IPS-15b (cell line): ENCODE data around the gene LGALS7B.

Experiments used
- H3K27me3 ChIP-seq: one replicate; pipeline ENCODE4 v1.6.1; 2013; ENCODE audit warnings: low read length; ENCODE audit not compliant: control insufficient read depth, insufficient read depth
- H3K36me3 ChIP-seq: one replicate; pipeline ENCODE4 v1.6.1; 2013; ENCODE audit warnings: low read length; ENCODE audit not compliant: control insufficient read depth, insufficient read depth
- H3K4me1 ChIP-seq: one replicate; pipeline ENCODE4 v1.6.1; 2013; ENCODE audit warnings: mild to moderate bottlenecking, low read length; ENCODE audit not compliant: control insufficient read depth, insufficient read depth
- H3K4me3 ChIP-seq: one replicate; pipeline ENCODE4 v1.5.1; 2013; ENCODE audit warnings: low read depth, low read length
- H3K9ac ChIP-seq: one replicate; pipeline ENCODE4 v1.6.1; 2013; ENCODE audit warnings: low read depth, mild to moderate bottlenecking, low read length
- H3K9me3 ChIP-seq: one replicate; pipeline ENCODE4 v1.6.1; 2013; ENCODE audit warnings: mild to moderate bottlenecking, low read length; ENCODE audit not compliant: control insufficient read depth, insufficient read depth

The LGALS7B gene

DNA sequence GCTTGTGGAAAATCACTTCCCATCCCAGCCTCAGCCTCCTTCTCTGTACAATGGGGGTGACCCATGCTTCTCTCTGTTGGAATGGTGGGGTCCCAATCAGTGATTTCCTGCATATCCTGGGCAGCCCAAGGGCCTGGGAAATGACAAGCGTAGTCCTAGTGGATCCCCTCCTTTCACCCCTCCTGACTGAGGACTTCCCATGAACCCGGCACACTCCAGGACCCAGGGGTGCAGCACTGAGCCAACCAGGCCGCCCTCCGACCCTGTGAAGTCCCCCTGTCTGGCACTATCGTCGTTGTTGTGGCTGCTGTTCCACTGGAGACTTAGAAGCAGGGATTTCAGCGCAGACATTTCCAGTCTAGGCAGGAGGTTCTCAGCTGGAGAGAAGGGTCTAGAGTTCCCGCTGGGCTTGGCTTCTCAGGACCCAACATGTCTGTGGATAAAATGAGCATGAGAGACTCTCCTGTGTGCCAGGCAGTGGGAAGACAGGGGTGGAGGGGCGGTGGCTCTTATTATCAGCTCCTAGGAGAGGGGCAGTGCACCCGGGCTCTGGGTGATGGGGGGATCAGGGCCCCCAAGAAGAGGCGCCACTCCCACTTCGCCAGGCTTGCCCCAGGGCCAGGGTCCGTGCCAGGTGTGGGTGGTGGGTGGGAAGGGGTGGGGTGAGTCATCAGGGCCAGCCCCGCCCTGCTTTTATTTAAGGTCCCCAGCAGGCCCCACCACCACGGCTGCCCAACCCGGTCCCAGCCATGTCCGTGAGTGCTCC, at the start of gene LGALS7B:
TSS of gene LGALS7B (plus strand) at position 723 of the 766 bp plus-strand sequence. CDS start at position 750, 27 bp downstream.
- H3K27me3 ChIP-seq = no peaks in the 10 kb centered on the region
- peaks cover 3% of the 10 kb centered on the region for H3K4me1 ChIP-seq
- H3K36me3 ChIP-seq = no peaks in the 10 kb centered on the region
- no peak within 1 kb of the TSS for H3K4me3 ChIP-seq
- H3K9me3 ChIP-seq = no peaks in the 10 kb centered on the region
- H3K9ac ChIP-seq = no peak within 1 kb of the TSS

DNA sequence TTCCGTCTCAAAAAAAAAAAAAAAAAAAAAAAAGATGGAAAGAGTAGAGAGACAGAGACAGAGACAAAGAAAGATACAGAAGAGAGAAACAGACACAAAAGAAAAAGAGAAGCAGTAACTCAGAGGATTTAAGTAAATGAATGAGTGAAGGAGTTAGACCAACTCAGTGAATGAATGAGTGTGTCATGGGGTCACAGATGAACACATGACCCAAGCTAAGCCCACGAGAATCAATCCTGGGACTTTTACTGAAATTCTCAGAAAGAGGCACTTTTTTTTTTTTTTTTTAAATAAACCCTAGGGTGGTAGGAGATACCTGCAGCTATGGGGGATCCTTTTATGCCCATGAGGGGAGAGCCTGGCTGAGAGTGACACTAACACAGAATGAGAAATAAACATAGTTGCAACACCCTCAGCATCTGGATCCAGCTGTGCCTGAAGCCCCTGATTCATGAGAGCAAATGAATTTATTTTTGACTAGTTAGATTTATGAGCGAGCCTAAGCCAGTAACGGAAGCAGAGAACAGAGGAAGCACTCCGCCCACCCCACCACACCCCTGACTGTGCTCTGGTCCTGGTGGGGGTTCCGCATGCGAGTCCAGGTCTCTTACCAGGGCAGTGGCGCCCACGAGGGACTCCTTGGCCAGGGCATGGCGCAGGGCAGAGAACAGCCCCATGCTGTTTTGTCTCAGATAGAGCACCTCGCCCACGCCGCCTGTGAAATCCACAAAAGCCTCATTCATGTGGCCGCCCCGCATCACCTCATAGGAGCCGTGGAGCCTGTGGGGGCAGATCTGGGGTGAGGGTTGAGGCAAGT, 49.4 kb upstream of the LGALS7B start:
- Histone ChIP-seq H3K9me3 (no peaks in the 10 kb centered on the region), H3K27me3 (peaks cover 8% of the 10 kb centered on the region), H3K9ac (no peak overlapping the region), H3K4me3 (no peak overlapping the region), H3K4me1 (no peaks in the 10 kb centered on the region), H3K36me3 (no peaks in the 10 kb centered on the region)

GRCh38 chr19:38740257-38740592, 48.8 kb upstream of the LGALS7B start:
- Histone ChIP-seq H3K9me3 (no peaks in the 10 kb centered on the region), H3K36me3 (no peaks in the 10 kb centered on the region), H3K4me3 (no peak overlapping the region), H3K9ac (no peak overlapping the region), H3K27me3 (peaks cover 8% of the 10 kb centered on the region), H3K4me1 (no peaks in the 10 kb centered on the region)

- Histone ChIP-seq H3K36me3 (no peaks in the 10 kb centered on the region), H3K4me3 (no peak overlapping the region), H3K4me1 (no peaks in the 10 kb centered on the region)
Observed at GRCh38 chr19:38740932-38741331, 48.1 kb upstream of the LGALS7B start.

DNA sequence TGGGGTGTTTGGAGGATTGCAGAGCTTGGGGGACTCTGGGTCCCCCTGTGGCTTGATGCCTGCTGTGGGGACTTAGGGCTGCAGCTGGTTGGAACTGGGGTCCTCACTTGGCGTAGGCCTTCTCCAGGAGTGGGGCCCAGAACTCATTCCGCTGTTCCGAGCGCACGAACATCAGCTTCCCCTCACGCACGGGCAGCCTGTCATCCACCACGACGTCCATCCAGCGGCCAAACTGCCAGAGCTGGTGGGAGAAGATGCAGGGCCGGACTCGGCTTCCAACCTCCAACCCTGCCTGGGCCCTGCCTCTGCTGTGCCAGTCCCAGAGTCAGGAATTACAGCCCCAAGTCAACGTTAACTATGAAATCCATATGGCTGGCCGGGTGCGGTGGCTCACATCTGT, 47.3 kb upstream of the LGALS7B start:
- Histone ChIP-seq H3K9ac (no peak overlapping the region), H3K36me3 (no peaks in the 10 kb centered on the region), H3K27me3 (peaks cover 8% of the 10 kb centered on the region), H3K4me3 (no peak overlapping the region), H3K4me1 (no peaks in the 10 kb centered on the region), H3K9me3 (no peaks in the 10 kb centered on the region)

More at GRCh38 chr19:38740932-38741331, 48.1 kb upstream of the LGALS7B start:
- H3K9me3 ChIP-seq = no peaks in the 10 kb centered on the region
- H3K9ac ChIP-seq = no peak overlapping the region
- H3K27me3 ChIP-seq = peaks cover 8% of the 10 kb centered on the region

- Histone ChIP-seq H3K9me3 (no peaks in the 10 kb centered on the region), H3K36me3 (no peaks in the 10 kb centered on the region), H3K4me1 (no peaks in the 10 kb centered on the region), H3K9ac (no peak overlapping the region), H3K4me3 (no peak overlapping the region), H3K27me3 (peaks cover 8% of the 10 kb centered on the region)
Observed at GRCh38 chr19:38742296-38742695, 46.7 kb upstream of the LGALS7B start.

GRCh38 chr19:38742906-38743305, 46.1 kb upstream of the LGALS7B start:
- Histone ChIP-seq H3K36me3 (no peaks in the 10 kb centered on the region), H3K4me1 (no peaks in the 10 kb centered on the region), H3K9ac (no peak overlapping the region), H3K9me3 (no peaks in the 10 kb centered on the region), H3K27me3 (peaks cover 2% of the 10 kb centered on the region), H3K4me3 (no peak overlapping the region)

DNA sequence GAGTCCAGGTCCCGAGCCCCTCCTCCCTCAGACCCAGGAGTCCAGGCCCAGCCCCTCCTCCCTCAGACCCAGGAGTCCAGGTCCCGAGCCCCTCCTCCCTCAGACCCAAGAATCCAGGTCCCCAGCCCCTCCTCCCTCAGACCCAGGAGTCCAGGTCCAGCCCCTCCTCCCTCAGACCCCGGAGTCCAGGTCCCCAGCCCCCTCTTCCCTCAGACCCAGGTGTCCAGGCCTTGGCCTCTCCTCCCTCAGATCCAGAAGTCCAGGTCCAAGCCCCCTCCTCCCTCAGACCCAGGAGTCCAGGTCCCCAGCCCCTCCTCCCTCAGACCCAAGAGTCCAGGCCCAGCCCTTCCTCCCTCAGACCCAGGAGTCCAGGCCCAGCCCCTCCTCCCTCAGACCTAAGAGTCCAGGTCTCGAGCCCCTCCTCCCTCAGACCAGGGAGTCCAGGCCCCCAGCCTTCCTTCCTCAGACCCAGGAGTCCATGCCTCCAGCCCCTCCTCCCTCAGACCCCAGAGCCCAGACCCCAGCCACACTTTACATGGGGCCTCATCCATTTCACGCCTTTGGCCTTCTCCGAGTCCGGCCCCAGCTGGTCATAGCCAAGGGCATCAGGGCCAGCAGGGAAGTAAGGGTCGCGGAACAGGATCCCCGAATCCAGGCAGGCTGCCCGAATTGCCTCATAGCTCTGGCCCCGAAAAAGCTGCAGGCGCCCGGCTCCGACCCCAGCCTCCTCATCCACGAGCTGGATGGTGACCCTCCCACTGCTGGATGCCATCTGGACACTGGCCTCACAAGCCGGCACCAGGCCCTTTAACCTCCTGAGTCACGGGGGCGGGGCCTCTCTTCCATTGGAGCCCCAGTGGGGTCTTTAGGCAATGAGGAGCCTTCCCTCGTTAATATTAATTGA, 45.4 kb upstream of the LGALS7B start:
- Histone ChIP-seq H3K4me3 (no peak overlapping the region), H3K36me3 (no peaks in the 10 kb centered on the region), H3K27me3 (peaks cover under 1% of the 10 kb centered on the region), H3K9ac (no peak overlapping the region), H3K4me1 (no peaks in the 10 kb centered on the region), H3K9me3 (no peaks in the 10 kb centered on the region)

- H3K36me3 ChIP-seq = no peaks in the 10 kb centered on the region
- no peaks in the 10 kb centered on the region for H3K27me3 ChIP-seq
- H3K9me3 ChIP-seq = no peaks in the 10 kb centered on the region
- H3K4me1 ChIP-seq = no peaks in the 10 kb centered on the region
- H3K4me3 ChIP-seq = no peak within 1 kb of the TSS
- no peak within 1 kb of the TSS for H3K9ac ChIP-seq
Observed at GRCh38 chr19:38744298-38744681, 44.7 kb upstream of the LGALS7B start, which contains the start of gene CAPN12. Gene CAPN12 (minus strand): TSS chr19:38744474. CDS start chr19:38744165, 309 bp downstream.

GRCh38 chr19:38744874-38745273, 44.1 kb upstream of the LGALS7B start:
- no peaks in the 10 kb centered on the region for H3K9me3 ChIP-seq
- no peak overlapping the region for H3K9ac ChIP-seq
- no peaks in the 10 kb centered on the region for H3K4me1 ChIP-seq
- no peak overlapping the region for H3K4me3 ChIP-seq
- no peaks in the 10 kb centered on the region for H3K36me3 ChIP-seq
- H3K27me3 ChIP-seq = no peaks in the 10 kb centered on the region

- H3K4me3 ChIP-seq = no peak overlapping the region
- H3K4me1 ChIP-seq = no peaks in the 10 kb centered on the region
- no peak overlapping the region for H3K9ac ChIP-seq
- peaks cover 3% of the 10 kb centered on the region for H3K27me3 ChIP-seq
- H3K36me3 ChIP-seq = no peaks in the 10 kb centered on the region
- H3K9me3 ChIP-seq = no peaks in the 10 kb centered on the region
Observed at GRCh38 chr19:38745316-38745715, 43.7 kb upstream of the LGALS7B start.
